A549 (cell line): Measurements from ENCODE around the gene CACNB1. TPM values are rescaled to one million over a fixed set of nuclear protein-coding genes. Genes with fewer than 3 reads are reported as not detected.

ENCODE experiments used
- ATAC-seq, 2 experiments: fragments of 200-7000 bp in 1 of 2; fragments of >200 bp in 1 of 2; cut with Nextera tagmentation in 1 of 2; cut with Tn5 transposase in 1 of 2; 3 replicates each; pipeline versions ENCODE4 v1.8.0 to v1.9.1; 2018 to 2020; ENCODE audit warnings: mild to moderate bottlenecking in 1 of 2, moderate library complexity in 1 of 2
- CTCF ChIA-PET: fragments of 300-600 bp; sonication (Branson Sonifier 250); formaldehyde crosslinking; extraction: SDS; loops from one replicate; lab custom pipeline; 2021; ENCODE audit warnings: antibody characterized with exemption, inconsistent platforms; lab: Yijun Ruan, JAX
- POLR2A ChIA-PET: fragments of 350-600 bp; formaldehyde crosslinking; extraction: SDS; loops from one replicate; lab custom pipeline; 2021; ENCODE audit warnings: antibody characterized with exemption, inconsistent platforms; lab: Yijun Ruan, JAX
- DNase-seq, 2 experiments: peaks; one replicate each; pipeline versions ENCODE4 v3.0.0 to v3.0.0-alpha.2; 2011 to 2016; ENCODE audit warnings: low read depth in 1 of 2, low spot score in 1 of 2
- FAIRE-seq: peaks from 2 replicates; lab custom pipeline; 2011; peaks lifted over from hg19 to GRCh38; lab: Jason Lieb, UNC
- H3K27ac ChIP-seq, 2 experiments: fragments of >200 bp; sonication (Bioruptor Twin); formaldehyde crosslinking; 3 replicates each; pipeline ENCODE4 v1.5.1; 2016 to 2017
- H3K4me1 ChIP-seq: fragments of >200 bp; sonication (Bioruptor Twin); formaldehyde crosslinking; 3 replicates; pipeline ENCODE4 v1.6.1; 2016
- H3K4me2 ChIP-seq: fragments of >200 bp; sonication (Bioruptor Twin); formaldehyde crosslinking; 3 replicates; pipeline ENCODE4 v1.6.1; 2016
- H3K4me3 ChIP-seq: fragments of >200 bp; sonication (Bioruptor Twin); formaldehyde crosslinking; 3 replicates; pipeline ENCODE4 v1.5.1; 2016
- H3K9me3 ChIP-seq: fragments of >200 bp; sonication (Bioruptor Twin); formaldehyde crosslinking; 3 replicates; pipeline ENCODE4 v1.6.1; 2016
- BCL3 ChIP-seq: fragments of >200 bp; sonication (Bioruptor Twin); formaldehyde crosslinking; IDR thresholded peaks from 3 replicates; pipeline ENCODE4 v1.6.1; 2016
- CHD2 ChIP-seq: fragments of 150-350 bp; IDR thresholded peaks from 2 replicates; pipeline ENCODE4 v1.6.1; 2014; ENCODE audit warnings: low read length; ENCODE audit not compliant: partially characterized antibody
- CTCF ChIP-seq: fragments of >200 bp; sonication (Bioruptor Twin); formaldehyde crosslinking; IDR thresholded peaks from 3 replicates; pipeline ENCODE4 v1.5.1; 2016
- FOSL2 ChIP-seq, 2 experiments: fragments of 450-650 bp in 1 of 2; fragments of >200 bp in 1 of 2; sonication (Bioruptor Twin) in 1 of 2; formaldehyde crosslinking; IDR thresholded peaks; 2 replicates each; pipeline versions ENCODE4 v1.5.0 to v1.6.1; 2016 to 2020; ENCODE audit warnings: mild to moderate bottlenecking in 1 of 2, moderate library complexity in 1 of 2
- HES2 ChIP-seq: fragments of >200 bp; sonication (Bioruptor Twin); formaldehyde crosslinking; IDR thresholded peaks from 2 replicates; pipeline ENCODE4 v1.6.1; 2016
- HOXB13 ChIP-seq: fragments of 250-450 bp; sonication (Bioruptor Pico); IDR thresholded peaks from 2 replicates; pipeline ENCODE4 v1.5.0; 2020; ENCODE audit warnings: low read depth, mild to moderate bottlenecking, moderate library complexity
- HOXB5 ChIP-seq: fragments of 250-450 bp; sonication (Bioruptor Pico); IDR thresholded peaks from 2 replicates; pipeline ENCODE4 v1.5.0; 2020; ENCODE audit warnings: mild to moderate bottlenecking, moderate library complexity
- JUN ChIP-seq, 2 experiments: fragments of >200 bp; sonication (Bioruptor Twin); formaldehyde crosslinking; IDR thresholded peaks; 2 replicates in 1 of 2; 3 replicates in 1 of 2; pipeline ENCODE4 v1.6.1; 2016 to 2017
- JUNB ChIP-seq: fragments of >200 bp; sonication (Bioruptor Twin); formaldehyde crosslinking; IDR thresholded peaks from 2 replicates; pipeline ENCODE4 v1.6.1; 2016
- KDM1A ChIP-seq: fragments of 200-600 bp; sonication (generic); IDR thresholded peaks from 2 replicates; pipeline ENCODE4 v1.6.1; 2016; ENCODE audit warnings: low read depth, mild to moderate bottlenecking
- KDM5A ChIP-seq: fragments of 200-600 bp; sonication (generic); IDR thresholded peaks from 2 replicates; pipeline ENCODE4 v1.6.1; 2016; ENCODE audit warnings: antibody characterized with exemption, mild to moderate bottlenecking
- MAFK ChIP-seq: fragments of 450-650 bp; IDR thresholded peaks from 2 replicates; pipeline ENCODE4 v1.6.1; 2014; ENCODE audit not compliant: partially characterized antibody
- MAX ChIP-seq: IDR thresholded peaks from 2 replicates; pipeline ENCODE4 v1.6.1; 2012
- MAZ ChIP-seq: fragments of 150-350 bp; IDR thresholded peaks from 2 replicates; pipeline ENCODE4 v1.6.1; 2014; ENCODE audit warnings: antibody characterized with exemption, low read depth, low read length, borderline replicate concordance
- MYC ChIP-seq: IDR thresholded peaks from 2 replicates; pipeline ENCODE4 v1.6.1; 2012; ENCODE audit warnings: mild to moderate bottlenecking, inconsistent platforms, low read length, improper control_type of control experiment, borderline replicate concordance
- NFE2L2 ChIP-seq: fragments of 150-350 bp; conservative IDR thresholded peaks from 2 replicates; pipeline ENCODE4 v1.6.1; 2014; ENCODE audit warnings: low read length
- PHF8 ChIP-seq: fragments of 200-600 bp; sonication (generic); IDR thresholded peaks from 2 replicates; pipeline ENCODE4 v1.6.1; 2016; ENCODE audit warnings: low read depth, mild to moderate bottlenecking, antibody characterized with exemption, moderate library complexity, borderline replicate concordance
- RAD21 ChIP-seq, 2 experiments: fragments of >200 bp in 1 of 2; sonication (Bioruptor Twin) in 1 of 2; formaldehyde crosslinking in 1 of 2; IDR thresholded peaks in 1 of 2; conservative IDR thresholded peaks in 1 of 2; 2 replicates in 1 of 2; 3 replicates in 1 of 2; pipeline ENCODE4 v1.6.1; 2012 to 2018; ENCODE audit warnings: inconsistent platforms in 1 of 2
- REST ChIP-seq: fragments of 200-600 bp; sonication (generic); IDR thresholded peaks from 2 replicates; pipeline ENCODE4 v1.6.1; 2016; ENCODE audit warnings: antibody characterized with exemption, mild to moderate bottlenecking, moderate library complexity
- RFX5 ChIP-seq: fragments of 450-650 bp; IDR thresholded peaks from 2 replicates; pipeline ENCODE4 v1.7.1; 2014; ENCODE audit warnings: antibody characterized with exemption, mild to moderate bottlenecking, moderate library complexity
- SMC3 ChIP-seq: fragments of >200 bp; sonication (Bioruptor Twin); formaldehyde crosslinking; IDR thresholded peaks from 3 replicates; pipeline ENCODE4 v1.6.1; 2018; ENCODE audit warnings: inconsistent platforms
- ZFP36 ChIP-seq: fragments of 450-650 bp; IDR thresholded peaks from 2 replicates; pipeline ENCODE4 v1.6.1; 2014; ENCODE audit warnings: borderline replicate concordance; ENCODE audit not compliant: partially characterized antibody
- WGBS: methylation state at CpG from one replicate; pipeline ENCODE4 v1.1.6; 2017; ENCODE audit errors: missing lambda C conversion rate; 5-methylcytosine and 5-hydroxymethylcytosine counted together
- polyA plus RNA-seq, 4 experiments: library from polyadenylated mRNA; depleted of rRNA in 3 of 4; stranded (reverse); fragments of >200 nt; fragmentation: RNase III in 1 of 4; extraction: RNeasy Plus Mini Kit Qiagen cat#74134 plus additional on column Dnase treatment in 1 of 4; gene quantifications; 2 replicates in 3 of 4; 3 replicates in 1 of 4; pipeline ENCODE4 v1.2.3, GENCODE V29; 2011 to 2017

CACNB1 gene
- polyA plus RNA-seq, 2 of the 4 experiments (the other 2 are of a cell fraction): 3.6 to 3.9 TPM

- Histone ChIP-seq H3K4me2 (no peak overlapping the region), H3K4me1 (peaks cover 12% of the 10 kb centered on the region), H3K4me3 (no peak overlapping the region), H3K9me3 (no peaks in the 10 kb centered on the region), H3K27ac (no peak overlapping the region)
- TF ChIP-seq PHF8 (no peak), HES2 (no peak), MYC (no peak), RAD21 (conservative IDR thresholded peaks at IDR 0.05 in 1 of 2, IDR thresholded peaks at IDR 0.05 in 1 of 2) (peak; percentile 58 to 71), MAZ (no peak), MAFK (no peak), RFX5 (no peak), JUNB (no peak), CTCF (peak; percentile 90), NFE2L2 (no peak), SMC3 (peak; percentile 41)
- DNase-seq (peak; percentile 79 to 90), FAIRE-seq (no peak), ATAC-seq (peak; percentile 64 to 86; a peak in 5 of 6 replicates)
- CTCF ChIA-PET: interaction anchor here (0.5 to 30.5 kb wide), 57 partner anchors 11 to 477 kb away, joined by 3 to 612 read pairs (median 4); partner anchors contain the start of genes ARL5C, CACNB1, FBXO47 and LASP1
- POLR2A ChIA-PET: interaction anchor here (0.8 to 1.1 kb wide), 2 partner anchors 10 to 25 kb away, joined by 3 to 5 read pairs; partner anchors contain the start of gene RPL19
- WGBS: 65% methylated on average over 35 of the region's 35 CpGs
These were observed 22.4 kb downstream of the CACNB1 start for GRCh38 chr17:39174920-39175694.

- no peak for TF ChIP-seq HOXB5 (CRISPR knock-in tag)
- no peak for TF ChIP-seq JUN (IDR thresholded peaks at IDR 0.05)
- TF ChIP-seq HES2: no peak
- TF ChIP-seq MAX: no peak
- no peak for TF ChIP-seq ZFP36
- no peak for TF ChIP-seq BCL3
- TF ChIP-seq FOSL2 (IDR thresholded peaks at IDR 0.05): no peak
- TF ChIP-seq FOSL2 (CRISPR knock-in tag; IDR thresholded peaks at IDR 0.05): no peak
- no peak for TF ChIP-seq KDM5A
- no peak for TF ChIP-seq REST
- TF ChIP-seq KDM1A: no peak
- TF ChIP-seq HOXB13 (CRISPR knock-in tag): no peak
- no peak for TF ChIP-seq JUNB
- no peak for TF ChIP-seq CHD2
- Histone ChIP-seq H3K4me2 (no peak overlapping the region), H3K27ac (no peak overlapping the region), H3K9me3 (no peaks in the 10 kb centered on the region), H3K4me1 (peaks cover 9% of the 10 kb centered on the region), H3K4me3 (no peak overlapping the region)
- DNase-seq: no peak
- no peak for FAIRE-seq
- ChIA-PET POLR2A (interaction anchor here (0.5 to 1.0 kb wide), 2 partner anchors 26 to 28 kb away, joined by 4 read pairs; partner anchors contain the start of gene RPL19), CTCF (interaction anchor here (0.7 to 30.5 kb wide), 28 partner anchors 12 to 496 kb away, joined by 3 to 612 read pairs (median 6); partner anchors contain the start of genes ARL5C, CACNB1, LASP1NB and PLXDC1)
- no peak for ATAC-seq
- 79% methylated on average over 10 of the region's 10 CpGs for WGBS
These were observed 23.8 kb downstream of the CACNB1 start for GRCh38 chr17:39173526-39174274.
